Colonic mucosa (tissue), 4 donors: ENCODE measurements around the gene TXLNA. TPM values are rescaled to one million over a fixed set of nuclear protein-coding genes. Genes with fewer than 3 reads are reported as not detected.
A peak's percentile ranks its signal among the peaks of the same experiment; 100 is the strongest.

Source experiments
- DNase-seq: peaks from one replicate; pipeline ENCODE4 v3.0.0-alpha.2; 2020
- H3K27ac ChIP-seq: fragments of 200-600 bp; one replicate; pipeline ENCODE4 v1.8.0; 2021
- H3K27me3 ChIP-seq: fragments of 200-600 bp; one replicate; pipeline ENCODE4 v1.8.0; 2021
- H3K36me3 ChIP-seq: fragments of 200-600 bp; one replicate; pipeline ENCODE4 v1.8.0; 2021
- H3K4me1 ChIP-seq: fragments of 200-600 bp; one replicate; pipeline ENCODE4 v1.8.0; 2021; ENCODE audit warnings: mild to moderate bottlenecking
- H3K4me3 ChIP-seq: fragments of 200-600 bp; one replicate; pipeline ENCODE4 v1.8.0; 2021
- H3K9ac ChIP-seq, 2 donors: one replicate each; pipeline ENCODE4 v1.7.0; 2013; ENCODE audit warnings: control low read depth in 2 of 2, low read depth in 2 of 2, low read length in 2 of 2
- H3K9me3 ChIP-seq: fragments of 200-600 bp; one replicate; pipeline ENCODE4 v1.8.0; 2021
- intact Hi-C: fragments of 100-400 bp; cut with DNase I; formaldehyde crosslinking; loops from one replicate; pipeline ENCODE4 v1.14.1; 2022
- total RNA-seq, 2 donors: library from RNA; stranded (reverse); fragmentation: NEBNext Ultra II Directional in 1 of 2; extraction: Animal tissue kit (Norgen Biotek cat#: 25700) in 1 of 2; gene quantifications; one replicate each; pipeline ENCODE4 v1.2.1, GENCODE V29; 2021
- TF ChIP-seq, protein P1 (sequence below): fragments of 200-600 bp; IDR thresholded peaks from one replicate; pipeline ENCODE4 v1.8.0; 2022; ENCODE audit warnings: antibody characterized with exemption, mild to moderate bottlenecking
- donor health status: healthy.
- donor health status: DM: no; HTN: no; CAD: no.
- donor health status: DM: no; HTN: no; CAD: no.

Gene TXLNA
- total RNA-seq, 2 donors from 2014 or later = 32.5 to 47.7 TPM

GRCh38 chr1:32208469-32208868, 29.0 kb downstream of the TXLNA start:
- intact Hi-C loops = no loop called here
- H3K27me3 ChIP-seq = no peaks in the 10 kb centered on the region
- no peaks in the 10 kb centered on the region for H3K36me3 ChIP-seq
- no peak overlapping the region for H3K4me3 ChIP-seq
- H3K9me3 ChIP-seq = no peaks in the 10 kb centered on the region
- peaks cover 11% of the 10 kb centered on the region for H3K4me1 ChIP-seq
- DNase-seq = no peak
- H3K9ac ChIP-seq = peak overlapping the region in 1 of 2 donors; percentile 69
- peak overlapping the region; percentile 37 for H3K27ac ChIP-seq
- TF ChIP-seq, protein P1, sequence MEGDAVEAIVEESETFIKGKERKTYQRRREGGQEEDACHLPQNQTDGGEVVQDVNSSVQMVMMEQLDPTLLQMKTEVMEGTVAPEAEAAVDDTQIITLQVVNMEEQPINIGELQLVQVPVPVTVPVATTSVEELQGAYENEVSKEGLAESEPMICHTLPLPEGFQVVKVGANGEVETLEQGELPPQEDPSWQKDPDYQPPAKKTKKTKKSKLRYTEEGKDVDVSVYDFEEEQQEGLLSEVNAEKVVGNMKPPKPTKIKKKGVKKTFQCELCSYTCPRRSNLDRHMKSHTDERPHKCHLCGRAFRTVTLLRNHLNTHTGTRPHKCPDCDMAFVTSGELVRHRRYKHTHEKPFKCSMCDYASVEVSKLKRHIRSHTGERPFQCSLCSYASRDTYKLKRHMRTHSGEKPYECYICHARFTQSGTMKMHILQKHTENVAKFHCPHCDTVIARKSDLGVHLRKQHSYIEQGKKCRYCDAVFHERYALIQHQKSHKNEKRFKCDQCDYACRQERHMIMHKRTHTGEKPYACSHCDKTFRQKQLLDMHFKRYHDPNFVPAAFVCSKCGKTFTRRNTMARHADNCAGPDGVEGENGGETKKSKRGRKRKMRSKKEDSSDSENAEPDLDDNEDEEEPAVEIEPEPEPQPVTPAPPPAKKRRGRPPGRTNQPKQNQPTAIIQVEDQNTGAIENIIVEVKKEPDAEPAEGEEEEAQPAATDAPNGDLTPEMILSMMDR = no peak

- H3K4me1 ChIP-seq = peaks cover 11% of the 10 kb centered on the region
- H3K27ac ChIP-seq = peak within 1 kb of the TSS; percentile 37
These were observed 29.4 kb downstream of the TXLNA start, which contains the start of gene DCDC2B for GRCh38 chr1:32208891-32209328. DCDC2B (plus strand) TSS chr1:32209089; CDS start chr1:32209094, 5 bp downstream.

GRCh38 chr1:32215629-32216480, 36.4 kb downstream of the TXLNA start:
- peak overlapping the region; percentile 49 to 67 for H3K9ac ChIP-seq
- H3K9me3 ChIP-seq = no peaks in the 10 kb centered on the region
- intact Hi-C loops = no loop called here
- TF ChIP-seq, protein P1 = peak; percentile 72
- no peaks in the 10 kb centered on the region for H3K36me3 ChIP-seq
- peaks cover 12% of the 10 kb centered on the region for H3K4me1 ChIP-seq
- peak overlapping the region; percentile 74 for H3K27ac ChIP-seq
- no peak overlapping the region for H3K4me3 ChIP-seq
- peak; percentile 83 for DNase-seq
- no peaks in the 10 kb centered on the region for H3K27me3 ChIP-seq

More at GRCh38 chr1:32208891-32209328, 29.4 kb downstream of the TXLNA start, which contains the start of gene DCDC2B:
- no peaks in the 10 kb centered on the region for H3K36me3 ChIP-seq
- H3K4me3 ChIP-seq = no peak within 1 kb of the TSS
- H3K9ac ChIP-seq = peak within 1 kb of the TSS in 1 of 2 donors; percentile 69
- intact Hi-C loops = no loop called here
- H3K27me3 ChIP-seq = no peaks in the 10 kb centered on the region
- peak; percentile 97 for DNase-seq
- H3K9me3 ChIP-seq = no peaks in the 10 kb centered on the region
- TF ChIP-seq, protein P1 = no peak

DNA sequence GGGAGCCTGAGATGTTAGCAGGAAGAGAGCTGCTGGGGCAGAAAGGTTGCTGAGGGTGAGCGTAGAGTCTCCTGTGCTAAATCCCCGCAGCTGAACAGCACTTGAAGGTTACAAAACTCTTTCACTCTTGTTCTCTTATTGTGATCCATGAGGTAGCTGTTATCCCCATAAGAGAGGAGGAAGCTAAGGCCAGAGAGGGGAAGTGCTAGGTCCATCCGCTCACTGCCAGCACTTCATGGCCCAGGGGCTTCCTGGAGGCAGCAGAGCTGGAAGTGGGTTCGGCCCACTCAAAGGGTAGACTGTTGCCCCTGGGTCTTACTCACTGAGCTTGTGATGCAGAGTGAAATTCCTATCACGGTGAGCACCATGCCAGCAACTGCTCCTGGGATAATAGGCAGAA, 37.1 kb downstream of the TXLNA start:
- no peak for DNase-seq
- no peak overlapping the region for H3K4me3 ChIP-seq
- peak overlapping the region; percentile 74 for H3K27ac ChIP-seq
- no peaks in the 10 kb centered on the region for H3K9me3 ChIP-seq
- peaks cover 17% of the 10 kb centered on the region for H3K4me1 ChIP-seq
- H3K9ac ChIP-seq = peak overlapping the region in 1 of 2 donors; percentile 67
- no peaks in the 10 kb centered on the region for H3K36me3 ChIP-seq
- no peaks in the 10 kb centered on the region for H3K27me3 ChIP-seq
- TF ChIP-seq, protein P1 = no peak
- intact Hi-C loops = no loop called here

- H3K27me3 ChIP-seq = no peaks in the 10 kb centered on the region
- no peaks in the 10 kb centered on the region for H3K9me3 ChIP-seq
- H3K4me3 ChIP-seq = no peak overlapping the region
- no peak overlapping the region for H3K9ac ChIP-seq
- H3K36me3 ChIP-seq = no peaks in the 10 kb centered on the region
- H3K4me1 ChIP-seq = peaks cover 21% of the 10 kb centered on the region
- intact Hi-C loops = no loop called here
- no peak for DNase-seq
- H3K27ac ChIP-seq = no peak overlapping the region
- TF ChIP-seq, protein P1 = no peak
These were observed 39.5 kb downstream of the TXLNA start for GRCh38 chr1:32219022-32219421.
